Astrocyte of the spinal cord (primary cell): ENCODE measurements around the gene PALS2.

ENCODE experiments used
- DNase-seq: peaks from one replicate; pipeline ENCODE4 v3.0.0; 2011; ENCODE audit warnings: low read depth, low spot score
- H3K4me3 ChIP-seq: 2 replicates; pipeline ENCODE4 v1.5.1; 2011; ENCODE audit warnings: low read depth, mild to moderate bottlenecking, low read length, moderate library complexity
- CTCF ChIP-seq: IDR thresholded peaks from 2 replicates; pipeline ENCODE4 v1.5.1; 2012; ENCODE audit warnings: low read depth, mild to moderate bottlenecking, low read length, inconsistent platforms
- in situ Hi-C: cut with HindIII; loops from 2 replicates; pipeline ENCODE4 v1.10.0; 2017; ENCODE audit warnings: low sequenced_read_pairs

Gene PALS2

GRCh38 chr7:24582166-24582565, 8.9 kb downstream of the PALS2 start:
- no peak for DNase-seq
- TF ChIP-seq CTCF: no peak
- H3K4me3 ChIP-seq: no peak overlapping the region
- in situ Hi-C loops: no loop called here

GRCh38 chr7:24587853-24588252, 14.6 kb downstream of the PALS2 start:
- DNase-seq: no peak
- H3K4me3 ChIP-seq: no peak overlapping the region
- peak; percentile 39 for TF ChIP-seq CTCF
- in situ Hi-C loops: no loop called here

GRCh38 chr7:24591152-24591551, 17.9 kb downstream of the PALS2 start:
- no peak for DNase-seq
- in situ Hi-C loops: no loop called here
- TF ChIP-seq CTCF: no peak
- H3K4me3 ChIP-seq: no peak overlapping the region

- in situ Hi-C loops: no loop called here
- no peak overlapping the region for H3K4me3 ChIP-seq
- no peak for DNase-seq
- no peak for TF ChIP-seq CTCF
Observed at GRCh38 chr7:24595671-24596418, 22.6 kb downstream of the PALS2 start.

- no peak for TF ChIP-seq CTCF
- no peak for DNase-seq
- in situ Hi-C loops: no loop called here
- H3K4me3 ChIP-seq: no peak overlapping the region
Observed at GRCh38 chr7:24597014-24597413, 23.8 kb downstream of the PALS2 start.

GRCh38 chr7:24601600-24601999, 28.3 kb downstream of the PALS2 start:
- H3K4me3 ChIP-seq: no peak overlapping the region
- in situ Hi-C loops: no loop called here
- TF ChIP-seq CTCF: no peak
- DNase-seq: no peak
